Calu3 (cell line): ENCODE data around the gene GIPC3. TPM values are rescaled to one million over a fixed set of nuclear protein-coding genes. Genes with fewer than 3 reads are reported as not detected.

Experiments used
- BruUV-seq: library from RNA; stranded (reverse); fragments of 400-500 nt; replicated peaks from 2 replicates; lab custom pipeline; 2021; lab: Mats Ljungman, UMichigan
- CTCF ChIA-PET: fragments of 300-600 bp; sonication (Branson Sonifier 250); formaldehyde crosslinking; loops from one replicate; lab custom pipeline; 2022; ENCODE audit warnings: antibody characterized with exemption; lab: Charles Lee
- DNase-seq: peaks from one replicate; pipeline ENCODE4 v3.0.0; 2022
- H3K27ac Mint-ChIP-seq: one replicate; pipeline ENCODE4 v1.8.0; 2022; ENCODE audit warnings: mixed read lengths; ENCODE audit not compliant: unreplicated experiment
- H3K27me3 Mint-ChIP-seq: one replicate; pipeline ENCODE4 v1.8.0; 2022; ENCODE audit warnings: mixed read lengths; ENCODE audit not compliant: unreplicated experiment
- H3K36me3 Mint-ChIP-seq: one replicate; pipeline ENCODE4 v1.8.0; 2022; ENCODE audit warnings: mild to moderate bottlenecking, moderate library complexity, mixed read lengths; ENCODE audit not compliant: insufficient read depth, unreplicated experiment
- H3K4me1 Mint-ChIP-seq: one replicate; pipeline ENCODE4 v1.8.0; 2022; ENCODE audit warnings: mild to moderate bottlenecking, low read depth, mixed read lengths; ENCODE audit not compliant: unreplicated experiment
- H3K4me3 Mint-ChIP-seq: one replicate; pipeline ENCODE4 v1.8.0; 2022; ENCODE audit warnings: mild to moderate bottlenecking, low read depth, moderate library complexity, mixed read lengths; ENCODE audit not compliant: unreplicated experiment
- H3K9me3 Mint-ChIP-seq: one replicate; pipeline ENCODE4 v1.8.0; 2022; ENCODE audit warnings: low read depth, mixed read lengths; ENCODE audit not compliant: unreplicated experiment
- CTCF ChIP-seq: fragments of 200-600 bp; IDR thresholded peaks from one replicate; pipeline ENCODE4 v1.8.0; 2022; ENCODE audit warnings: antibody characterized with exemption; ENCODE audit not compliant: unreplicated experiment
- intact Hi-C: fragments of 100-400 bp; cut with micrococcal nuclease; formaldehyde crosslinking; loops from one replicate; pipeline ENCODE4 v1.10.0; 2022; ENCODE audit not compliant: unreplicated experiment
- total RNA-seq: library from RNA; stranded (reverse); gene quantifications from 2 replicates; pipeline ENCODE4 v1.2.3, GENCODE V29; 2022

The GIPC3 gene
- total RNA-seq, 1 experiment from 2014 or later = not detected

GRCh38 chr19:3547767-3548282 lies 37.5 kb upstream of the GIPC3 start:
- no peak for TF ChIP-seq CTCF
- Mint-ChIP-seq H3K27ac (no peak overlapping the region), H3K4me1 (peaks cover 12% of the 10 kb centered on the region), H3K9me3 (no peaks in the 10 kb centered on the region), H3K4me3 (no peak overlapping the region), H3K36me3 (peaks cover 31% of the 10 kb centered on the region), H3K27me3 (no peaks in the 10 kb centered on the region)
- intact Hi-C loops = no loop called here
- CTCF ChIA-PET = no interaction called here
- DNase-seq = no peak
- BruUV-seq = no TSS peak

- TF ChIP-seq CTCF = no peak
- intact Hi-C loops = no loop called here
- peaks cover 31% of the 10 kb centered on the region for H3K36me3 Mint-ChIP-seq
- no peaks in the 10 kb centered on the region for H3K9me3 Mint-ChIP-seq
- no peak for DNase-seq
- CTCF ChIA-PET = no interaction called here
- no peak overlapping the region for H3K4me3 Mint-ChIP-seq
- H3K27me3 Mint-ChIP-seq = no peaks in the 10 kb centered on the region
- no TSS peak for BruUV-seq
- H3K4me1 Mint-ChIP-seq = peaks cover 12% of the 10 kb centered on the region
- no peak overlapping the region for H3K27ac Mint-ChIP-seq
Observed at GRCh38 chr19:3548606-3549005, 36.7 kb upstream of the GIPC3 start.

GRCh38 chr19:3549816-3550215 lies 35.5 kb upstream of the GIPC3 start:
- no peaks in the 10 kb centered on the region for H3K27me3 Mint-ChIP-seq
- H3K36me3 Mint-ChIP-seq = peaks cover 24% of the 10 kb centered on the region
- H3K4me1 Mint-ChIP-seq = peaks cover 10% of the 10 kb centered on the region
- intact Hi-C loops = no loop called here
- CTCF ChIA-PET = no interaction called here
- no peak overlapping the region for H3K4me3 Mint-ChIP-seq
- no peak for DNase-seq
- no peaks in the 10 kb centered on the region for H3K9me3 Mint-ChIP-seq
- no peak overlapping the region for H3K27ac Mint-ChIP-seq
- BruUV-seq = no TSS peak
- no peak for TF ChIP-seq CTCF

GRCh38 chr19:3550947-3551791 lies 34.1 kb upstream of the GIPC3 start:
- DNase-seq = no peak
- peaks cover 4% of the 10 kb centered on the region for H3K4me1 Mint-ChIP-seq
- no peaks in the 10 kb centered on the region for H3K9me3 Mint-ChIP-seq
- no peak for TF ChIP-seq CTCF
- intact Hi-C loops = no loop called here
- H3K27me3 Mint-ChIP-seq = no peaks in the 10 kb centered on the region
- CTCF ChIA-PET = no interaction called here
- H3K36me3 Mint-ChIP-seq = peaks cover 14% of the 10 kb centered on the region
- BruUV-seq = no TSS peak
- H3K27ac Mint-ChIP-seq = no peak overlapping the region
- H3K4me3 Mint-ChIP-seq = no peak overlapping the region
